Measurements from ENCODE around the gene SPTLC3. TPM values are rescaled to one million over a fixed set of nuclear protein-coding genes. Genes with fewer than 3 reads are reported as not detected.

The SPTLC3 gene
- total RNA-seq, 1 experiment from 2014 or later, result 0.03 TPM

DNA sequence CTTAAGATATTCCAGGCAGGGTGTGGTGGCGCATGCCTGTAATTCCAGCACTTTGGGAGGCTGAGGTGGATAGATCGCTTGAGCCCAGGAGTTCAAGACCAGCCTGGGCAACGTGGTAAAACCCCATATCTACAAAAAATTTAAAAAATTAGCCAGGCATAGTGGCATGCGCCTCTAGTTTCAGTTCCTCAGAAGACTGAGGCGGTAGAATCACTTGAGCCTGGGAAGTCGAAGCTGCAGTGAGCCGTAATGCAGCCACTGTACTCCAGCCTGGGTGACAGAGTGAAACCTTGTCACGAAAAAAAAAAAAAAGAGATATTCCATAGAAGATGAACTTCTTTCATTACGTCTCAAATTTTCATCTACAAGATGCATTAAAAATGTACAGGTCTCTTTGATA lies 165.6 kb downstream of the SPTLC3 start:
- Histone ChIP-seq H3K27ac (ENCODE audit: low read length) (no peak overlapping the region), H3K36me3 (ENCODE audit: control insufficient read depth, insufficient read depth, low read length) (no peaks in the 10 kb centered on the region), H3K4me3 (ENCODE audit: low read depth in 2 of 2, low read length in 2 of 2) (no peak overlapping the region), H3K9me3 (ENCODE audit: control insufficient read depth, insufficient read depth, low read depth, low read length) (no peaks in the 10 kb centered on the region), H3K4me1 (ENCODE audit: control insufficient read depth, insufficient read depth, low read length) (no peaks in the 10 kb centered on the region), H3K27me3 (ENCODE audit: control insufficient read depth, insufficient read depth, low read length) (no peaks in the 10 kb centered on the region)
- TF ChIP-seq POLR2AphosphoS5 (IDR thresholded peaks at IDR 0.05; ENCODE audit: low read depth, low read length) (no peak), SIN3A (IDR thresholded peaks at IDR 0.05; ENCODE audit: borderline replicate concordance, insufficient read depth, low read depth, low read length) (no peak), REST (IDR thresholded peaks at IDR 0.05; ENCODE audit: insufficient read depth in 1 of 2, low read depth in 2 of 2, low read length in 1 of 2) (no peak), CTCF (IDR thresholded peaks at IDR 0.05) (no peak), TCF7L2 (IDR thresholded peaks at IDR 0.05; ENCODE audit: low read depth, low read length) (no peak)
- BruUV-seq (replicated peaks), result no TSS peak
- ChIA-PET POLR2A (no interaction called here), CTCF (no interaction called here)
- intact Hi-C loops (cut with micrococcal nuclease; ENCODE audit: unreplicated experiment) (no loop called here), in situ Hi-C loops (cut with HindIII; ENCODE audit: low pct_unique_long_range_greater_than_20kb, low sequenced_read_pairs) (no loop called here)
- no peak for ATAC-seq
- DNase-seq (ENCODE audit: low read depth, low spot score), result no peak

GRCh38 chr20:13180986-13181889 lies 172.5 kb downstream of the SPTLC3 start:
- TF ChIP-seq SIN3A (IDR thresholded peaks at IDR 0.05; ENCODE audit: borderline replicate concordance, insufficient read depth, low read depth, low read length), result no peak
- no peak for TF ChIP-seq REST (IDR thresholded peaks at IDR 0.05; ENCODE audit: insufficient read depth in 1 of 2, low read depth in 2 of 2, low read length in 1 of 2)
- no peak for TF ChIP-seq CTCF (IDR thresholded peaks at IDR 0.05)
- no peak for TF ChIP-seq TCF7L2 (IDR thresholded peaks at IDR 0.05; ENCODE audit: low read depth, low read length)
- no peak for TF ChIP-seq POLR2AphosphoS5 (IDR thresholded peaks at IDR 0.05; ENCODE audit: low read depth, low read length)
- Histone ChIP-seq H3K9me3 (ENCODE audit: control insufficient read depth, insufficient read depth, low read depth, low read length) (no peaks in the 10 kb centered on the region), H3K36me3 (ENCODE audit: control insufficient read depth, insufficient read depth, low read length) (no peaks in the 10 kb centered on the region), H3K4me3 (ENCODE audit: low read depth in 2 of 2, low read length in 2 of 2) (no peak overlapping the region), H3K27ac (ENCODE audit: low read length) (no peak overlapping the region), H3K27me3 (ENCODE audit: control insufficient read depth, insufficient read depth, low read length) (no peaks in the 10 kb centered on the region), H3K4me1 (ENCODE audit: control insufficient read depth, insufficient read depth, low read length) (no peaks in the 10 kb centered on the region)
- ChIA-PET POLR2A (no interaction called here), CTCF (interaction anchor here (0.6 kb wide), 1 partner anchor 278 kb away, joined by 3 read pairs; no protein-coding TSS in a partner anchor)
- DNase-seq (ENCODE audit: low read depth, low spot score) (no peak), ATAC-seq (no peak)
- in situ Hi-C loops (cut with HindIII; ENCODE audit: low pct_unique_long_range_greater_than_20kb, low sequenced_read_pairs), result no loop called here
- BruUV-seq (replicated peaks), result no TSS peak
- intact Hi-C loops (cut with micrococcal nuclease; ENCODE audit: unreplicated experiment), result no loop called here
